Medulla oblongata (tissue), 1 donor: ENCODE results near the gene PSRC1.

Source experiments
- DNase-seq: peaks from one replicate; pipeline ENCODE4 v3.0.0-alpha.2; 2015; ENCODE audit errors: extremely low spot score

Gene PSRC1

GRCh38 chr1:109258481-109259466 lies 24.2 kb downstream of the PSRC1 start:
- no peak for DNase-seq

GRCh38 chr1:109257682-109258421 lies 25.1 kb downstream of the PSRC1 start:
- DNase-seq = no peak

- no peak for DNase-seq
Observed at GRCh38 chr1:109256971-109257681, 25.8 kb downstream of the PSRC1 start.

GRCh38 chr1:109256085-109256484 lies 26.9 kb downstream of the PSRC1 start:
- DNase-seq = no peak

- DNase-seq = no peak
Observed at GRCh38 chr1:109255678-109256077, 27.3 kb downstream of the PSRC1 start.

- DNase-seq = no peak
Observed at GRCh38 chr1:109255097-109255651, 27.8 kb downstream of the PSRC1 start.

GRCh38 chr1:109254621-109255096 lies 28.3 kb downstream of the PSRC1 start:
- no peak for DNase-seq

- DNase-seq = peak; percentile 69
Observed at GRCh38 chr1:109253803-109254620, 28.9 kb downstream of the PSRC1 start.

GRCh38 chr1:109252893-109253802 lies 29.8 kb downstream of the PSRC1 start:
- peak; percentile 93 for DNase-seq

- no peak for DNase-seq
Observed at GRCh38 chr1:109252167-109252892, 30.6 kb downstream of the PSRC1 start.

- no peak for DNase-seq
Observed at GRCh38 chr1:109251277-109252166, 31.4 kb downstream of the PSRC1 start.

- no peak for DNase-seq
Observed at GRCh38 chr1:109250454-109251276, 32.3 kb downstream of the PSRC1 start.

GRCh38 chr1:109249654-109250401 lies 33.1 kb downstream of the PSRC1 start:
- no peak for DNase-seq

- peak; percentile 75 for DNase-seq
Observed at GRCh38 chr1:109248797-109249629, 33.9 kb downstream of the PSRC1 start, which contains the start of gene CELSR2. Gene CELSR2, plus strand, starts transcription at chr1:109249539. Its CDS starts 541 bp downstream, at chr1:109250080.

GRCh38 chr1:109248444-109248796 lies 34.5 kb downstream of the PSRC1 start:
- no peak for DNase-seq
